ENCODE data around the gene FN1. TPM values are rescaled to one million over a fixed set of nuclear protein-coding genes. Genes with fewer than 3 reads are reported as not detected.

FN1 gene
- total RNA-seq, 1 experiment from 2014 or later = 39.4 TPM

- H3K9me3 ChIP-seq (ENCODE audit: insufficient read depth, low read depth) = no peaks in the 10 kb centered on the region
- ChIA-PET POLR2A (ENCODE audit: unreplicated experiment) (no interaction called here), CTCF (no interaction called here)
- H3K9me2 ChIP-seq (ENCODE audit: insufficient read depth) = no peaks in the 10 kb centered on the region
- H3F3A ChIP-seq (ENCODE audit: insufficient read depth, low read depth) = no peaks in the 10 kb centered on the region
- intact Hi-C loops (cut with micrococcal nuclease; ENCODE audit: unreplicated experiment) = no loop called here
- H3K4me2 ChIP-seq = no peak overlapping the region
- no peak for TF ChIP-seq CTCF (conservative IDR thresholded peaks at IDR 0.05)
- no peak for TF ChIP-seq EZH2 (IDR thresholded peaks at IDR 0.05; ENCODE audit: low read depth)
- no peak for DNase-seq
- no peak overlapping the region for H3K4me3 ChIP-seq
- H3K27me3 ChIP-seq (ENCODE audit: insufficient read depth, low read depth) = no peaks in the 10 kb centered on the region
- H3K79me2 ChIP-seq (ENCODE audit: low read depth) = no peaks in the 10 kb centered on the region
- no peak overlapping the region for H3K27ac ChIP-seq
- H4K20me1 ChIP-seq (ENCODE audit: insufficient read depth) = no peaks in the 10 kb centered on the region
- no peaks in the 10 kb centered on the region for H3K4me1 ChIP-seq (replicated peaks; ENCODE audit: insufficient read depth)
- H2AFZ ChIP-seq = no peak overlapping the region
- H3K36me3 ChIP-seq (ENCODE audit: low read depth) = no peaks in the 10 kb centered on the region
- no TSS peak for BruUV-seq (replicated peaks)
Observed at GRCh38 chr2:215421859-215422461, 13.9 kb downstream of the FN1 start.

GRCh38 chr2:215420471-215420935 lies 15.4 kb downstream of the FN1 start:
- H3K4me2 ChIP-seq = no peak overlapping the region
- intact Hi-C loops (cut with micrococcal nuclease; ENCODE audit: unreplicated experiment) = no loop called here
- BruUV-seq (replicated peaks) = no TSS peak

GRCh38 chr2:215419769-215420470 lies 15.9 kb downstream of the FN1 start:
- no peaks in the 10 kb centered on the region for H3K27me3 ChIP-seq (ENCODE audit: insufficient read depth, low read depth)
- H4K20me1 ChIP-seq (ENCODE audit: insufficient read depth) = no peaks in the 10 kb centered on the region
- CTCF ChIA-PET = no interaction called here
- no peak for TF ChIP-seq CTCF (conservative IDR thresholded peaks at IDR 0.05)
- no peak for TF ChIP-seq EZH2 (IDR thresholded peaks at IDR 0.05; ENCODE audit: low read depth)
- no peaks in the 10 kb centered on the region for H3F3A ChIP-seq (ENCODE audit: insufficient read depth, low read depth)
- no peak for DNase-seq
- no peaks in the 10 kb centered on the region for H3K36me3 ChIP-seq (ENCODE audit: low read depth)
- no peaks in the 10 kb centered on the region for H3K9me3 ChIP-seq (ENCODE audit: insufficient read depth, low read depth)
- POLR2A ChIA-PET (ENCODE audit: unreplicated experiment) = no interaction called here
- no peak overlapping the region for H2AFZ ChIP-seq
- 0 out of 2 replicates have a peak, but pooled peaks cover 5% of the 10 kb centered on the region for H3K4me1 ChIP-seq (replicated peaks; ENCODE audit: insufficient read depth)
- H3K4me2 ChIP-seq = no peak overlapping the region
- no peak overlapping the region for H3K4me3 ChIP-seq
- no TSS peak for BruUV-seq (replicated peaks)
- intact Hi-C loops (cut with micrococcal nuclease; ENCODE audit: unreplicated experiment) = no loop called here
- H3K27ac ChIP-seq = no peak overlapping the region
- no peaks in the 10 kb centered on the region for H3K9me2 ChIP-seq (ENCODE audit: insufficient read depth)
- no peaks in the 10 kb centered on the region for H3K79me2 ChIP-seq (ENCODE audit: low read depth)

More at GRCh38 chr2:215420471-215420935, 15.4 kb downstream of the FN1 start:
- no peaks in the 10 kb centered on the region for H3F3A ChIP-seq (ENCODE audit: insufficient read depth, low read depth)
- ChIA-PET POLR2A (ENCODE audit: unreplicated experiment) (no interaction called here), CTCF (no interaction called here)
- no peak for DNase-seq
- no peaks in the 10 kb centered on the region for H3K79me2 ChIP-seq (ENCODE audit: low read depth)
- no peaks in the 10 kb centered on the region for H4K20me1 ChIP-seq (ENCODE audit: insufficient read depth)
- no peak overlapping the region for H3K27ac ChIP-seq
- H2AFZ ChIP-seq = no peak overlapping the region
- H3K36me3 ChIP-seq (ENCODE audit: low read depth) = no peaks in the 10 kb centered on the region
- no peak overlapping the region for H3K4me3 ChIP-seq
- 0 out of 2 replicates have a peak, but pooled peaks cover under 1% of the 10 kb centered on the region for H3K4me1 ChIP-seq (replicated peaks; ENCODE audit: insufficient read depth)
- H3K9me2 ChIP-seq (ENCODE audit: insufficient read depth) = no peaks in the 10 kb centered on the region
- no peaks in the 10 kb centered on the region for H3K9me3 ChIP-seq (ENCODE audit: insufficient read depth, low read depth)
- no peaks in the 10 kb centered on the region for H3K27me3 ChIP-seq (ENCODE audit: insufficient read depth, low read depth)
- no peak for TF ChIP-seq CTCF (conservative IDR thresholded peaks at IDR 0.05)
- no peak for TF ChIP-seq EZH2 (IDR thresholded peaks at IDR 0.05; ENCODE audit: low read depth)

Data from PC-9 (cell line).